ENCODE data around the gene FBP2. TPM values are rescaled to one million over a fixed set of nuclear protein-coding genes. Genes with fewer than 3 reads are reported as not detected.

The FBP2 gene
- total and polyA plus RNA-seq, 2 experiments from 2014 or later, result 0.20 to 0.30 TPM

DNA sequence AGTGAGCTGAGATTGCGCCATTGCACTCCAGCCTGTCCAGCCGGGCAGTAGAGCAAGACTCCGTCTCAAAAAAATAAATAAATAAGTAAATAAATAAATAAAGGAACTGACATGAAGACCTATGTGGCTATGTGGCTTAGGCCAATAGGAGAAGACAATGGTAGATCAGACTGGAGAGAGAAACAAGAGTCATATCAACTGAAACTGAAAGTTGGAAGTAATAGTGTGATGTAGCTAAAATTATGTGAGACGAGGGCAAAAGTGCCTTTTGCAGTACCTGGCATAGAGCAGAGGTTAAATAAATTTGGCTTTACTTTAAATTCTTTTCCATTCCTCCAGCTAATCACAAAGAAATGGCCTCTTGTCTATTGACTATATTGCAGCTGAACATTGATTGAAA is 7.3 kb downstream of the FBP2 start:
- H2AFZ ChIP-seq, result no peak overlapping the region
- 95% methylated on average over 4 of the region's 4 CpGs for WGBS (ENCODE audit: low lambda C conversion rate, missing lambda C conversion rate)
- H3K4me1 ChIP-seq (ENCODE audit: insufficient read depth), result no peaks in the 10 kb centered on the region
- H3K9me3 ChIP-seq (ENCODE audit: low read depth), result no peaks in the 10 kb centered on the region
- H3K79me2 ChIP-seq, result no peaks in the 10 kb centered on the region
- TF ChIP-seq, protein P1, sequence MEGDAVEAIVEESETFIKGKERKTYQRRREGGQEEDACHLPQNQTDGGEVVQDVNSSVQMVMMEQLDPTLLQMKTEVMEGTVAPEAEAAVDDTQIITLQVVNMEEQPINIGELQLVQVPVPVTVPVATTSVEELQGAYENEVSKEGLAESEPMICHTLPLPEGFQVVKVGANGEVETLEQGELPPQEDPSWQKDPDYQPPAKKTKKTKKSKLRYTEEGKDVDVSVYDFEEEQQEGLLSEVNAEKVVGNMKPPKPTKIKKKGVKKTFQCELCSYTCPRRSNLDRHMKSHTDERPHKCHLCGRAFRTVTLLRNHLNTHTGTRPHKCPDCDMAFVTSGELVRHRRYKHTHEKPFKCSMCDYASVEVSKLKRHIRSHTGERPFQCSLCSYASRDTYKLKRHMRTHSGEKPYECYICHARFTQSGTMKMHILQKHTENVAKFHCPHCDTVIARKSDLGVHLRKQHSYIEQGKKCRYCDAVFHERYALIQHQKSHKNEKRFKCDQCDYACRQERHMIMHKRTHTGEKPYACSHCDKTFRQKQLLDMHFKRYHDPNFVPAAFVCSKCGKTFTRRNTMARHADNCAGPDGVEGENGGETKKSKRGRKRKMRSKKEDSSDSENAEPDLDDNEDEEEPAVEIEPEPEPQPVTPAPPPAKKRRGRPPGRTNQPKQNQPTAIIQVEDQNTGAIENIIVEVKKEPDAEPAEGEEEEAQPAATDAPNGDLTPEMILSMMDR (IDR thresholded peaks at IDR 0.05; ENCODE audit: poor library complexity), result no peak
- no peak for TF ChIP-seq EZH2 (IDR thresholded peaks at IDR 0.05; ENCODE audit: borderline replicate concordance)
- TF ChIP-seq EZH2phosphoT487 (IDR thresholded peaks at IDR 0.05; ENCODE audit: low read depth, severe bottlenecking, unreplicated experiment), result no peak
- no peaks in the 10 kb centered on the region for H3K27me3 ChIP-seq
- H3K4me2 ChIP-seq, result no peak overlapping the region
- H3K9me2 ChIP-seq (replicated peaks; ENCODE audit: insufficient read depth), result no peaks in the 10 kb centered on the region
- no peaks in the 10 kb centered on the region for H3K36me3 ChIP-seq (replicated peaks; ENCODE audit: insufficient read depth, low read depth)
- no peak overlapping the region for H3K27ac ChIP-seq
- H3K4me3 ChIP-seq, result no peak overlapping the region
- DNase-seq (ENCODE audit: low spot score), result no peak
- no peaks in the 10 kb centered on the region for H4K20me1 ChIP-seq (ENCODE audit: insufficient read depth, poor library complexity, severe bottlenecking)

DNA sequence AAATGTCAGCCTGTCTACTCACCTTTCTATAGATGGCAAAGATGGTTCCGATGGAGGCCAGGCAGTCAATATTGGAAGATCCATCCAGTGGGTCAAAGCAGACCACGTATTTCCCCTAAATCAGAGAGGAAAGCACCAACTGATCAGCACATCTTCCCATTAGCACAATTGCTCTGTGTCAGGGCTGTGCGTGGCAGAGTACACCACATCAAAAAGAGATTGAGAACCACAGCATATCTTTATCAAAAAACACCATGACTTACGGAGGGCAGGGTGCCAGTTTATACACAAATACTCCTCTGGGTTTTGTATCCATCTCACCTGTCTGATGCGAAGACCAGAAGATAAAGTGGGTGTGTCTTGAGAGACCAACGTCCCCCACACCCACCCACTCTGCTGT is 9.1 kb downstream of the FBP2 start:
- Histone ChIP-seq H3K36me3 (replicated peaks; ENCODE audit: insufficient read depth, low read depth) (no peaks in the 10 kb centered on the region), H3K9me2 (replicated peaks; ENCODE audit: insufficient read depth) (no peaks in the 10 kb centered on the region), H3K4me3 (no peak overlapping the region), H3K4me1 (ENCODE audit: insufficient read depth) (no peaks in the 10 kb centered on the region), H3K27ac (no peak overlapping the region), H4K20me1 (ENCODE audit: insufficient read depth, poor library complexity, severe bottlenecking) (no peaks in the 10 kb centered on the region), H3K79me2 (no peaks in the 10 kb centered on the region), H3K9me3 (ENCODE audit: low read depth) (no peaks in the 10 kb centered on the region), H3K4me2 (no peak overlapping the region), H2AFZ (no peak overlapping the region), H3K27me3 (no peaks in the 10 kb centered on the region)
- TF ChIP-seq, protein P1 (IDR thresholded peaks at IDR 0.05; ENCODE audit: poor library complexity), result no peak
- WGBS (ENCODE audit: low lambda C conversion rate, missing lambda C conversion rate), result 92% methylated on average over 6 of the region's 6 CpGs
- no peak for DNase-seq (ENCODE audit: low spot score)

DNA sequence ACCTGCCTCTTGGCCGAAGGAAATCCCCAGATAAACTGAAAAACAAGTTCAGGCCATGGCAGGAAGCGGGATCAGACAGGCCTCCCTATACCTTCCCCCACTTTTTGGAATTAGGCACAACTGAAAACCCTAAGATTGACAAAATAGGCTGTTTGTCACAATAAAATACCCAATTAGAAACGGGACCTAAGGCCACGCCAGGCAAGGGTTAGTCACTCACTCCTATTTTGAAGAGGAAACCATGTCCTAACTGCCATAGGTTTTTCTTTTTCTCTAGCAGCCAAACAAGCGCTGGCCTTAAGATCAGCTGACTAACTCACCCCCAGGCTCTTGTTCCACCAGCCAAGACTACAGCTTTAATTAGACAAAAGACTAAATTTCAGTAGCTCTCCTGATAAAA is 11.9 kb downstream of the FBP2 start:
- H3K4me2 ChIP-seq, result no peak overlapping the region
- H4K20me1 ChIP-seq (ENCODE audit: insufficient read depth, poor library complexity, severe bottlenecking), result no peaks in the 10 kb centered on the region
- H3K4me3 ChIP-seq, result no peak overlapping the region
- H3K79me2 ChIP-seq, result no peaks in the 10 kb centered on the region
- H2AFZ ChIP-seq, result no peak overlapping the region
- no peaks in the 10 kb centered on the region for H3K9me2 ChIP-seq (replicated peaks; ENCODE audit: insufficient read depth)
- H3K9me3 ChIP-seq (ENCODE audit: low read depth), result no peaks in the 10 kb centered on the region
- no peaks in the 10 kb centered on the region for H3K27me3 ChIP-seq
- no peak for DNase-seq (ENCODE audit: low spot score)
- H3K27ac ChIP-seq, result no peak overlapping the region
- H3K36me3 ChIP-seq (replicated peaks; ENCODE audit: insufficient read depth, low read depth), result no peaks in the 10 kb centered on the region
- H3K4me1 ChIP-seq (ENCODE audit: insufficient read depth), result no peaks in the 10 kb centered on the region
- WGBS (ENCODE audit: low lambda C conversion rate, missing lambda C conversion rate), result 93% methylated on average over 5 of the region's 5 CpGs
- TF ChIP-seq EZH2phosphoT487 (IDR thresholded peaks at IDR 0.05; ENCODE audit: low read depth, severe bottlenecking, unreplicated experiment) (no peak), EZH2 (IDR thresholded peaks at IDR 0.05; ENCODE audit: borderline replicate concordance) (no peak)
- TF ChIP-seq, protein P1 (IDR thresholded peaks at IDR 0.05; ENCODE audit: poor library complexity), result no peak

DNA sequence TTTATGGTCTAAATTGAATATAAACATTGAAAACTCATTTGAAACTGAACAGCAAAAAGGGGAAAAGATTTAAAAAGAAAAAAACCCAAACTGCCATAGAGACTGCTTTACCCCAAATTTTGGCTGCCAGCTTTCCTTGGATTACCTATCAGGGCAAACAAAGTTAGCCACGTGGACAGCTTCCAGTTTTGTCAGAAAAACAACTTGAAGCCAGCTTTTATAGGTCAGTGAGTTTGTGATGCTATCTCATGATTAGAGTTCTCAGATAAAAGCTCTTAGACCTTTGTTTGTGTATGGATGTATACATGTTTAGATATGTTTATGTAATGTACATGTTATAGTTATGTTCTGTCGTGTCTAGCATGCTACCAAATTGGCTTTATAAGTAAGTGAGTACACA is 16.1 kb downstream of the FBP2 start:
- no peaks in the 10 kb centered on the region for H3K9me2 ChIP-seq (replicated peaks; ENCODE audit: insufficient read depth)
- no peaks in the 10 kb centered on the region for H3K9me3 ChIP-seq (ENCODE audit: low read depth)
- TF ChIP-seq, protein P1 (IDR thresholded peaks at IDR 0.05; ENCODE audit: poor library complexity), result no peak
- TF ChIP-seq EZH2phosphoT487 (IDR thresholded peaks at IDR 0.05; ENCODE audit: low read depth, severe bottlenecking, unreplicated experiment), result no peak
- TF ChIP-seq EZH2 (IDR thresholded peaks at IDR 0.05; ENCODE audit: borderline replicate concordance), result no peak
- H3K4me1 ChIP-seq (ENCODE audit: insufficient read depth), result no peaks in the 10 kb centered on the region
- no peak for DNase-seq (ENCODE audit: low spot score)
- H3K79me2 ChIP-seq, result no peaks in the 10 kb centered on the region
- H2AFZ ChIP-seq, result no peak overlapping the region
- 37% methylated on average over 2 of the region's 2 CpGs for WGBS (ENCODE audit: low lambda C conversion rate, missing lambda C conversion rate)
- H3K27ac ChIP-seq, result no peak overlapping the region
- H3K36me3 ChIP-seq (replicated peaks; ENCODE audit: insufficient read depth, low read depth), result no peaks in the 10 kb centered on the region
- no peaks in the 10 kb centered on the region for H4K20me1 ChIP-seq (ENCODE audit: insufficient read depth, poor library complexity, severe bottlenecking)
- peak overlapping the region; percentile 0 for H3K4me2 ChIP-seq
- no peaks in the 10 kb centered on the region for H3K27me3 ChIP-seq
- H3K4me3 ChIP-seq, result no peak overlapping the region

All from hepatocyte (in vitro differentiated cells).